HepG2 (cell line): ENCODE results near the gene BOLA3. TPM values are rescaled to one million over a fixed set of nuclear protein-coding genes. Genes with fewer than 3 reads are reported as not detected.

Experiments used
- ARNT2 ChIP-seq: sonication (generic); formaldehyde crosslinking; IDR thresholded peaks from 2 replicates; pipeline ENCODE4 v1.8.0; 2022; ENCODE audit warnings: mild to moderate bottlenecking, low read depth, missing genetic modification reagents, moderate library complexity
- CHD2 ChIP-seq: IDR thresholded peaks from 2 replicates; pipeline ENCODE4 v1.6.1; 2011; ENCODE audit warnings: low read depth, low read length, improper control_type of control experiment
- HMG20A ChIP-seq: IDR thresholded peaks from 2 replicates; pipeline ENCODE4 v1.6.1; 2016; ENCODE audit warnings: borderline replicate concordance
- KDM5B ChIP-seq: sonication (generic); formaldehyde crosslinking; IDR thresholded peaks from 2 replicates; pipeline ENCODE4 v1.4.0; 2020; ENCODE audit warnings: missing genetic modification reagents, mild to moderate bottlenecking, borderline replicate concordance
- MED1 ChIP-seq: sonication (generic); formaldehyde crosslinking; IDR thresholded peaks from 2 replicates; pipeline ENCODE4 v1.4.0; 2020; ENCODE audit warnings: missing genetic modification reagents
- NR2C2 ChIP-seq: sonication (generic); formaldehyde crosslinking; IDR thresholded peaks from 2 replicates; pipeline ENCODE4 v1.4.0; 2020; ENCODE audit warnings: missing genetic modification reagents, mild to moderate bottlenecking, moderate library complexity, borderline replicate concordance
- NR2F1 ChIP-seq, 2 experiments: fragments of 450-650 bp in 1 of 2; formaldehyde crosslinking in 1 of 2; IDR thresholded peaks; 2 replicates each; pipeline versions ENCODE4 v1.5.0 to v1.6.1; 2016 to 2020; ENCODE audit warnings: mild to moderate bottlenecking in 1 of 2, missing compliant biosample characterization in 1 of 2, missing genetic modification reagents in 1 of 2, moderate library complexity in 1 of 2
- ONECUT2 ChIP-seq: sonication (generic); formaldehyde crosslinking; IDR thresholded peaks from 2 replicates; pipeline ENCODE4 v1.4.0; 2020; ENCODE audit warnings: missing genetic modification reagents
- PLRG1 ChIP-seq: fragments of 450-650 bp; conservative IDR thresholded peaks from 2 replicates; pipeline ENCODE4 v1.6.1; 2016
- SIN3A ChIP-seq: IDR thresholded peaks from 2 replicates; pipeline ENCODE4 v1.6.1; 2011; ENCODE audit warnings: low read depth, mild to moderate bottlenecking, control low read depth, low read length, borderline replicate concordance
- STAG1 ChIP-seq: sonication (generic); formaldehyde crosslinking; IDR thresholded peaks from 2 replicates; pipeline ENCODE4 v1.4.0; 2020; ENCODE audit warnings: missing genetic modification reagents
- ZFX ChIP-seq: sonication (generic); formaldehyde crosslinking; IDR thresholded peaks from 2 replicates; pipeline ENCODE4 v1.4.0; 2020; ENCODE audit warnings: mild to moderate bottlenecking, low read depth, missing genetic modification reagents, moderate library complexity
- ZNF367 ChIP-seq: sonication (generic); formaldehyde crosslinking; IDR thresholded peaks from 2 replicates; pipeline ENCODE4 v1.4.0; 2020; ENCODE audit warnings: missing genetic modification reagents, borderline replicate concordance
- ZNF558 ChIP-seq: sonication (generic); formaldehyde crosslinking; IDR thresholded peaks from 2 replicates; pipeline ENCODE4 v1.9.0; 2022; ENCODE audit warnings: mild to moderate bottlenecking, missing genetic modification reagents, borderline replicate concordance
- ZNF644 ChIP-seq: IDR thresholded peaks from 2 replicates; pipeline ENCODE4 v1.6.1; 2016; ENCODE audit warnings: low read depth
- ZNF674 ChIP-seq: sonication (generic); formaldehyde crosslinking; IDR thresholded peaks from 2 replicates; pipeline ENCODE4 v1.5.0; 2020; ENCODE audit warnings: low read depth, mild to moderate bottlenecking, missing genetic modification reagents
- ZNF737 ChIP-seq: sonication (generic); formaldehyde crosslinking; IDR thresholded peaks from 2 replicates; pipeline ENCODE4 v1.5.0; 2020; ENCODE audit warnings: missing genetic modification reagents, mild to moderate bottlenecking, borderline replicate concordance
- ZNF749 ChIP-seq: sonication (generic); formaldehyde crosslinking; IDR thresholded peaks from 2 replicates; pipeline ENCODE4 v1.8.0; 2022; ENCODE audit warnings: mild to moderate bottlenecking, missing genetic modification reagents, moderate library complexity, borderline replicate concordance
- ZNF772 ChIP-seq: sonication (generic); formaldehyde crosslinking; IDR thresholded peaks from 2 replicates; pipeline ENCODE4 v1.5.0; 2020; ENCODE audit warnings: mild to moderate bottlenecking, missing genetic modification reagents
- ZNF792 ChIP-seq: IDR thresholded peaks from 2 replicates; pipeline ENCODE4 v1.6.1; 2016
- polyA plus RNA-seq, 8 experiments: library from polyadenylated mRNA; depleted of rRNA in 3 of 8; stranded (reverse) in 7 of 8; unstranded in 1 of 8; fragments of >200 nt; fragmentation: Illumina TruSeq in 4 of 8; extraction: Trizol in 4 of 8; gene quantifications; 2 replicates each; pipeline versions ENCODE4 v1.2.1 to v1.2.3, GENCODE V29; 2011 to 2016; ENCODE audit warnings: low read depth in 4 of 8, missing spikeins in 1 of 8, mixed read lengths in 1 of 8; ENCODE audit not compliant: insufficient read depth in 1 of 8
- total RNA-seq, 5 experiments: library from RNA; depleted of rRNA; stranded (reverse); fragments of >200 nt; fragmentation: Illumina TruSeq; extraction: Trizol; gene quantifications; 2 replicates each; pipeline ENCODE4 v1.2.3, GENCODE V29; 2016; ENCODE audit warnings: low read depth in 1 of 5
- TF ChIP-seq, protein P1 (sequence below), 2 experiments: sonication (generic) in 1 of 2; formaldehyde crosslinking in 1 of 2; IDR thresholded peaks; 2 replicates each; pipeline versions ENCODE4 v1.6.1 to v1.9.0; 2014 to 2022; ENCODE audit warnings: antibody characterized with exemption in 1 of 2, borderline replicate concordance in 1 of 2, inconsistent platforms in 1 of 2, low read depth in 1 of 2, missing genetic modification reagents in 1 of 2

Gene BOLA3
- total and polyA plus RNA-seq, 2 of the 13 experiments (the other 11 are each of a cell fraction or from before 2014, with no cell fraction given), result 89.7 to 170 TPM

- TF ChIP-seq KDM5B (CRISPR knock-in tag) (peak; percentile 97), SIN3A (peak; percentile 69; the same call in 1 of the 2 replicates), STAG1 (peak; percentile 42), NR2F1 (CRISPR knock-in tag; IDR thresholded peaks at IDR 0.05) (0 out of 4 replicates have a peak, but pooled peaks of 1 of the 2 experiments have one; percentile 53), ZNF644 (CRISPR knock-in tag) (peak; percentile 96), ZNF737 (CRISPR knock-in tag) (peak; percentile 90), ZNF367 (peak; percentile 77; the same call in 1 of the 2 replicates), NR2C2 (peak; percentile 86), PLRG1 (no peak), ZNF674 (CRISPR knock-in tag) (no peak), ZFX (CRISPR knock-in tag) (peak; percentile 80), ONECUT2 (CRISPR knock-in tag) (no peak), CHD2 (0 out of 2 replicates have a peak, but pooled peaks have one; percentile 16), ARNT2 (CRISPR knock-in tag) (peak; percentile 75), MED1 (CRISPR knock-in tag) (peak; percentile 77; the same call in 1 of the 2 replicates), ZNF792 (peak; percentile 84), ZNF749 (CRISPR knock-in tag) (peak; percentile 66; the same call in 1 of the 2 replicates), ZNF772 (CRISPR knock-in tag) (peak; percentile 92), ZNF558 (CRISPR knock-in tag) (peak; percentile 97), HMG20A (no peak)
- TF ChIP-seq, protein P1, sequence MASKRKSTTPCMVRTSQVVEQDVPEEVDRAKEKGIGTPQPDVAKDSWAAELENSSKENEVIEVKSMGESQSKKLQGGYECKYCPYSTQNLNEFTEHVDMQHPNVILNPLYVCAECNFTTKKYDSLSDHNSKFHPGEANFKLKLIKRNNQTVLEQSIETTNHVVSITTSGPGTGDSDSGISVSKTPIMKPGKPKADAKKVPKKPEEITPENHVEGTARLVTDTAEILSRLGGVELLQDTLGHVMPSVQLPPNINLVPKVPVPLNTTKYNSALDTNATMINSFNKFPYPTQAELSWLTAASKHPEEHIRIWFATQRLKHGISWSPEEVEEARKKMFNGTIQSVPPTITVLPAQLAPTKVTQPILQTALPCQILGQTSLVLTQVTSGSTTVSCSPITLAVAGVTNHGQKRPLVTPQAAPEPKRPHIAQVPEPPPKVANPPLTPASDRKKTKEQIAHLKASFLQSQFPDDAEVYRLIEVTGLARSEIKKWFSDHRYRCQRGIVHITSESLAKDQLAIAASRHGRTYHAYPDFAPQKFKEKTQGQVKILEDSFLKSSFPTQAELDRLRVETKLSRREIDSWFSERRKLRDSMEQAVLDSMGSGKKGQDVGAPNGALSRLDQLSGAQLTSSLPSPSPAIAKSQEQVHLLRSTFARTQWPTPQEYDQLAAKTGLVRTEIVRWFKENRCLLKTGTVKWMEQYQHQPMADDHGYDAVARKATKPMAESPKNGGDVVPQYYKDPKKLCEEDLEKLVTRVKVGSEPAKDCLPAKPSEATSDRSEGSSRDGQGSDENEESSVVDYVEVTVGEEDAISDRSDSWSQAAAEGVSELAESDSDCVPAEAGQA (IDR thresholded peaks at IDR 0.05; ENCODE audit: low read depth), result peak; percentile 95
- TF ChIP-seq, protein P1 (CRISPR knock-in tag; IDR thresholded peaks at IDR 0.05; ENCODE audit: borderline replicate concordance), result no peak; the same call in 1 of the 2 replicates
These were observed 27.5 kb downstream of the BOLA3 start (continued) for GRCh38 chr2:74119912-74120825.
